HepG2 (cell line): Measurements from ENCODE around the gene IPO13. TPM values are rescaled to one million over a fixed set of nuclear protein-coding genes. Genes with fewer than 3 reads are reported as not detected.

Experiments
- AGO1 ChIP-seq: fragments of 200-400 bp; formaldehyde crosslinking; IDR thresholded peaks from 2 replicates; pipeline ENCODE4 v1.6.1; 2017; ENCODE audit warnings: mild to moderate bottlenecking, low read depth, low read length, moderate library complexity; ENCODE audit not compliant: poor library complexity, severe bottlenecking
- ARNTL ChIP-seq: sonication (generic); formaldehyde crosslinking; IDR thresholded peaks from 2 replicates; pipeline ENCODE4 v1.4.0; 2020; ENCODE audit warnings: mild to moderate bottlenecking, missing genetic modification reagents
- CBFB ChIP-seq: sonication (generic); formaldehyde crosslinking; IDR thresholded peaks from 2 replicates; pipeline ENCODE4 v1.4.0; 2020; ENCODE audit warnings: missing genetic modification reagents
- CHD4 ChIP-seq: fragments of 200-600 bp; sonication (generic); IDR thresholded peaks from 2 replicates; pipeline ENCODE4 v1.7.0; 2017; ENCODE audit warnings: mild to moderate bottlenecking, low read length, borderline replicate concordance
- FOXK1 ChIP-seq: sonication (generic); formaldehyde crosslinking; IDR thresholded peaks from 2 replicates; pipeline ENCODE4 v1.4.0; 2020; ENCODE audit warnings: low read depth, missing genetic modification reagents, borderline replicate concordance
- FOXO4 ChIP-seq: sonication (generic); formaldehyde crosslinking; conservative IDR thresholded peaks from 2 replicates; pipeline ENCODE4 v1.8.1; 2023; ENCODE audit warnings: missing genetic modification reagents
- HIVEP1 ChIP-seq: sonication (generic); formaldehyde crosslinking; IDR thresholded peaks from 2 replicates; pipeline ENCODE4 v1.4.0; 2020; ENCODE audit warnings: mild to moderate bottlenecking, missing genetic modification reagents
- HNF1A ChIP-seq, 2 experiments: sonication (generic) in 1 of 2; formaldehyde crosslinking in 1 of 2; IDR thresholded peaks; 2 replicates each; pipeline versions ENCODE4 v1.4.0 to v1.6.1; 2016 to 2020; ENCODE audit warnings: borderline replicate concordance in 1 of 2, low read depth in 1 of 2, mild to moderate bottlenecking in 1 of 2, missing genetic modification reagents in 1 of 2
- HOXA3 ChIP-seq: sonication (generic); formaldehyde crosslinking; IDR thresholded peaks from 2 replicates; pipeline ENCODE4 v1.5.0; 2020; ENCODE audit warnings: missing genetic modification reagents
- PATZ1 ChIP-seq: sonication (generic); formaldehyde crosslinking; IDR thresholded peaks from 2 replicates; pipeline ENCODE4 v1.4.0; 2020; ENCODE audit warnings: missing genetic modification reagents
- RNF219 ChIP-seq: sonication (generic); formaldehyde crosslinking; IDR thresholded peaks from 2 replicates; pipeline ENCODE4 v1.5.0; 2020; ENCODE audit warnings: mild to moderate bottlenecking, missing genetic modification reagents
- SOX13 ChIP-seq, 3 experiments: fragments of 450-650 bp in 1 of 3; sonication (generic) in 1 of 3; formaldehyde crosslinking in 1 of 3; IDR thresholded peaks in 2 of 3; conservative IDR thresholded peaks in 1 of 3; 2 replicates each; pipeline versions ENCODE4 v1.5.0 to v1.6.1; 2016 to 2020; ENCODE audit warnings: antibody characterized with exemption in 1 of 3, mild to moderate bottlenecking in 1 of 3, missing compliant biosample characterization in 1 of 3, missing genetic modification reagents in 1 of 3, moderate library complexity in 1 of 3
- TEAD3 ChIP-seq: optimal IDR thresholded peaks from 2 replicates; pipeline ENCODE3; 2016; ENCODE audit warnings: borderline replicate concordance
- TMF1 ChIP-seq: sonication (generic); formaldehyde crosslinking; IDR thresholded peaks from 2 replicates; pipeline ENCODE4 v1.8.1; 2022; ENCODE audit warnings: low read depth, missing genetic modification reagents
- ZNF260 ChIP-seq: sonication (generic); formaldehyde crosslinking; IDR thresholded peaks from 2 replicates; pipeline ENCODE4 v1.4.0; 2020; ENCODE audit warnings: missing genetic modification reagents, low read depth, mild to moderate bottlenecking, borderline replicate concordance
- ZNF296 ChIP-seq: sonication (generic); formaldehyde crosslinking; conservative IDR thresholded peaks from 2 replicates; pipeline ENCODE4 v1.5.0; 2020; ENCODE audit warnings: mild to moderate bottlenecking, missing genetic modification reagents
- ZNF747 ChIP-seq: sonication (generic); formaldehyde crosslinking; IDR thresholded peaks from 2 replicates; pipeline ENCODE4 v1.8.1; 2023; ENCODE audit warnings: missing genetic modification reagents, mild to moderate bottlenecking, borderline replicate concordance
- ZSCAN25 ChIP-seq: sonication (generic); formaldehyde crosslinking; IDR thresholded peaks from 2 replicates; pipeline ENCODE4 v1.8.0; 2022; ENCODE audit warnings: mild to moderate bottlenecking, missing genetic modification reagents
- polyA plus RNA-seq, 8 experiments: library from polyadenylated mRNA; depleted of rRNA in 3 of 8; stranded (reverse) in 7 of 8; unstranded in 1 of 8; fragments of >200 nt; fragmentation: Illumina TruSeq in 4 of 8; extraction: Trizol in 4 of 8; gene quantifications; 2 replicates each; pipeline versions ENCODE4 v1.2.1 to v1.2.3, GENCODE V29; 2011 to 2016; ENCODE audit warnings: low read depth in 4 of 8, missing spikeins in 1 of 8, mixed read lengths in 1 of 8; ENCODE audit not compliant: insufficient read depth in 1 of 8
- total RNA-seq, 5 experiments: library from RNA; depleted of rRNA; stranded (reverse); fragments of >200 nt; fragmentation: Illumina TruSeq; extraction: Trizol; gene quantifications; 2 replicates each; pipeline ENCODE4 v1.2.3, GENCODE V29; 2016; ENCODE audit warnings: low read depth in 1 of 5

IPO13 gene
- total and polyA plus RNA-seq, 2 of the 13 experiments (the other 11 are each of a cell fraction or from before 2014, with no cell fraction given), result 12.9 to 15.6 TPM

GRCh38 chr1:43987159-43987902, 40.6 kb downstream of the IPO13 start (continued):
- TF ChIP-seq HNF1A (IDR thresholded peaks at IDR 0.05; ENCODE audit: low read depth) (peak; percentile 69), HNF1A (CRISPR knock-in tag; IDR thresholded peaks at IDR 0.05; ENCODE audit: borderline replicate concordance) (no peak), HIVEP1 (CRISPR knock-in tag) (no peak), ZNF747 (peak; percentile 57; the same call in 1 of the 2 replicates), TMF1 (no peak), ZSCAN25 (no peak), CHD4 (no peak), TEAD3 (CRISPR knock-in tag) (peak; percentile 11), RNF219 (no peak), SOX13 (IDR thresholded peaks at IDR 0.05) (no peak), SOX13 (CRISPR knock-in tag; conservative IDR thresholded peaks at IDR 0.05 in 1 of 2, IDR thresholded peaks at IDR 0.05 in 1 of 2) (no peak), ZNF296 (CRISPR knock-in tag) (no peak), FOXK1 (CRISPR knock-in tag) (peak; percentile 29; the same call in 1 of the 2 replicates), CBFB (CRISPR knock-in tag) (no peak), ZNF260 (CRISPR knock-in tag) (no peak), AGO1 (no peak), PATZ1 (CRISPR knock-in tag) (peak; percentile 30), FOXO4 (CRISPR knock-in tag) (no peak), HOXA3 (CRISPR knock-in tag) (peak; percentile 40; the same call in 1 of the 2 replicates), ARNTL (peak; percentile 58; the same call in 1 of the 2 replicates)
